ENCODE results near the gene FAM162A. TPM values are rescaled to one million over a fixed set of nuclear protein-coding genes. Genes with fewer than 3 reads are reported as not detected.

The FAM162A gene
- total and polyA plus RNA-seq, 9 of the 15 experiments (the other 6 are each of a cell fraction or from before 2014, with no cell fraction given): 37.5 to 211 (median 101) TPM

GRCh38 chr3:122355612-122356011 is 28.4 kb upstream of the FAM162A start (continued):
- TF ChIP-seq MGA (IDR thresholded peaks at IDR 0.05): no peak
- peak; percentile 86 for TF ChIP-seq SMARCA4 (IDR thresholded peaks at IDR 0.05)
- TF ChIP-seq MCM5 (IDR thresholded peaks at IDR 0.05; ENCODE audit: low read depth): no peak
- no peak for TF ChIP-seq ZZZ3 (IDR thresholded peaks at IDR 0.05)
- no peak for TF ChIP-seq THAP7 (CRISPR knock-in tag; IDR thresholded peaks at IDR 0.05)
- TF ChIP-seq BCLAF1 (IDR thresholded peaks at IDR 0.05; ENCODE audit: borderline replicate concordance in 1 of 2, control insufficient read depth in 1 of 2, low read depth in 2 of 2, low read length in 1 of 2): no peak
- no peak for TF ChIP-seq USF1 (CRISPR knock-in tag; IDR thresholded peaks at IDR 0.05)
- peak; percentile 75 for TF ChIP-seq EP300 (IDR thresholded peaks at IDR 0.05; ENCODE audit: low read length)
- TF ChIP-seq ZBTB8A (IDR thresholded peaks at IDR 0.05; ENCODE audit: partially characterized antibody): no peak
- peak; percentile 95 for TF ChIP-seq ARID1B (IDR thresholded peaks at IDR 0.05)
- peak; percentile 83 for TF ChIP-seq MTA2 (IDR thresholded peaks at IDR 0.05; ENCODE audit: low read depth)
- TF ChIP-seq SMARCC2 (IDR thresholded peaks at IDR 0.05; ENCODE audit: low read depth): 0 out of 2 replicates have a peak, but pooled peaks have one; percentile 29
- TF ChIP-seq MTA3 (IDR thresholded peaks at IDR 0.05; ENCODE audit: borderline replicate concordance): 0 out of 2 replicates have a peak, but pooled peaks have one; percentile 53

Data from K562 (cell line).